DOHH2 (cell line): Measurements from ENCODE around the gene RBMS3.

Experiments used
- H3F3A ChIP-seq: fragments of 200-600 bp; sonication (generic), shearing (Covaris generic); 2 replicates; pipeline ENCODE4 v1.6.0; 2016; ENCODE audit warnings: antibody characterized with exemption, mild to moderate bottlenecking; ENCODE audit not compliant: control insufficient read depth, insufficient read depth
- H3K27ac ChIP-seq: fragments of 200-600 bp; sonication (generic); 2 replicates; pipeline ENCODE4 v1.5.1; 2014; ENCODE audit warnings: low read depth, mild to moderate bottlenecking, low read length, moderate library complexity
- H3K27me3 ChIP-seq: fragments of 200-600 bp; sonication (generic); 2 replicates; pipeline ENCODE4 v1.6.1; 2014; ENCODE audit warnings: mild to moderate bottlenecking, low read length, mixed read lengths; ENCODE audit not compliant: control insufficient read depth
- H3K36me3 ChIP-seq: fragments of 200-600 bp; sonication (generic); 2 replicates; pipeline ENCODE4 v1.6.1; 2014; ENCODE audit warnings: mild to moderate bottlenecking, low read length, moderate library complexity, mixed read lengths; ENCODE audit not compliant: control insufficient read depth
- H3K4me1 ChIP-seq: fragments of 200-600 bp; sonication (generic); 2 replicates; pipeline ENCODE4 v1.6.1; 2014; ENCODE audit warnings: mild to moderate bottlenecking, low read length, mixed read lengths; ENCODE audit not compliant: control insufficient read depth
- H3K4me2 ChIP-seq: fragments of 200-600 bp; sonication (generic); 2 replicates; pipeline ENCODE4 v1.6.0; 2014; ENCODE audit warnings: mild to moderate bottlenecking, low read length, moderate library complexity
- H3K4me3 ChIP-seq: fragments of 200-600 bp; sonication (generic); 2 replicates; pipeline ENCODE4 v1.5.1; 2014; ENCODE audit warnings: mild to moderate bottlenecking, low read length, mixed read lengths
- H3K79me2 ChIP-seq: fragments of 200-600 bp; sonication (generic); 2 replicates; pipeline ENCODE4 v1.6.1; 2014; ENCODE audit warnings: mild to moderate bottlenecking, low read length, mixed read lengths; ENCODE audit not compliant: control insufficient read depth
- H3K9me2 ChIP-seq: fragments of 200-600 bp; sonication (generic); replicated peaks from 2 replicates; pipeline ENCODE4 v1.6.1; 2014; ENCODE audit warnings: mild to moderate bottlenecking, low read length, mixed read lengths; ENCODE audit not compliant: control insufficient read depth
- H3K9me3 ChIP-seq: fragments of 200-600 bp; sonication (generic); 2 replicates; pipeline ENCODE4 v1.6.1; 2014; ENCODE audit warnings: antibody characterized with exemption, low read length, mixed read lengths; ENCODE audit not compliant: control insufficient read depth, insufficient read depth
- H4K20me1 ChIP-seq: fragments of 200-600 bp; sonication (generic); 2 replicates; pipeline ENCODE4 v1.6.0; 2014; ENCODE audit warnings: low read depth, mild to moderate bottlenecking, antibody characterized with exemption, low read length, moderate library complexity; ENCODE audit not compliant: control insufficient read depth, insufficient read depth
- EZH2phosphoT487 ChIP-seq: fragments of 200-600 bp; sonication (generic); IDR thresholded peaks from 2 replicates; pipeline ENCODE4 v1.6.1; 2017; ENCODE audit warnings: borderline replicate concordance, mild to moderate bottlenecking, antibody characterized with exemption, low read length, moderate library complexity, mixed read lengths
- TF ChIP-seq, protein P1 (sequence below): fragments of 200-600 bp; sonication (generic); IDR thresholded peaks from one replicate; pipeline ENCODE4 v1.5.1; 2014; ENCODE audit warnings: antibody characterized with exemption, mild to moderate bottlenecking, low read depth, low read length; ENCODE audit not compliant: poor library complexity, severe bottlenecking

The RBMS3 gene

DNA sequence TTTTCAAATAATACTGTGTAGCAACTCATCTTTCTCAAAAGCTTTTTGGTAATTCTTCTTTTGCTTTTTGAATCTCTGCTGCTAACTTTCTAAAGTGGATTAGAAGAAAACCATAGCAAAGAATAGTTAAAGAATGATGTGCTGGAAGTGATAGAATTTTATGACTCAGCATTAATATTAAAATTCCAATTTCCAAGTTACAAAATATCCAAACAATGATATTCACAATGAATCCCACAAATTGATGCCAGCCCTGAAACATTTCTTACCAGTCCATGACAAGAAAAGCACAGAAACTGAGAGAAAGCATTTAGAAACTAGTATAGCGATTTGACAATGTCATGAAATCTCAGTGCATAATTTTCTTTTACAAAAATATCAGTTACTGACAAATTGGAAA lies 482.2 kb downstream of the RBMS3 start:
- TF ChIP-seq, protein P1, sequence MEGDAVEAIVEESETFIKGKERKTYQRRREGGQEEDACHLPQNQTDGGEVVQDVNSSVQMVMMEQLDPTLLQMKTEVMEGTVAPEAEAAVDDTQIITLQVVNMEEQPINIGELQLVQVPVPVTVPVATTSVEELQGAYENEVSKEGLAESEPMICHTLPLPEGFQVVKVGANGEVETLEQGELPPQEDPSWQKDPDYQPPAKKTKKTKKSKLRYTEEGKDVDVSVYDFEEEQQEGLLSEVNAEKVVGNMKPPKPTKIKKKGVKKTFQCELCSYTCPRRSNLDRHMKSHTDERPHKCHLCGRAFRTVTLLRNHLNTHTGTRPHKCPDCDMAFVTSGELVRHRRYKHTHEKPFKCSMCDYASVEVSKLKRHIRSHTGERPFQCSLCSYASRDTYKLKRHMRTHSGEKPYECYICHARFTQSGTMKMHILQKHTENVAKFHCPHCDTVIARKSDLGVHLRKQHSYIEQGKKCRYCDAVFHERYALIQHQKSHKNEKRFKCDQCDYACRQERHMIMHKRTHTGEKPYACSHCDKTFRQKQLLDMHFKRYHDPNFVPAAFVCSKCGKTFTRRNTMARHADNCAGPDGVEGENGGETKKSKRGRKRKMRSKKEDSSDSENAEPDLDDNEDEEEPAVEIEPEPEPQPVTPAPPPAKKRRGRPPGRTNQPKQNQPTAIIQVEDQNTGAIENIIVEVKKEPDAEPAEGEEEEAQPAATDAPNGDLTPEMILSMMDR, result no peak
- TF ChIP-seq EZH2phosphoT487, result no peak
- H3K9me2 ChIP-seq, result no peaks in the 10 kb centered on the region
- no peaks in the 10 kb centered on the region for H3K27me3 ChIP-seq
- no peaks in the 10 kb centered on the region for H3K9me3 ChIP-seq
- no peaks in the 10 kb centered on the region for H3K36me3 ChIP-seq
- no peaks in the 10 kb centered on the region for H3K79me2 ChIP-seq
- H3K27ac ChIP-seq, result no peak overlapping the region
- H3K4me3 ChIP-seq, result no peak overlapping the region
- no peaks in the 10 kb centered on the region for H3K4me1 ChIP-seq
- no peak overlapping the region for H3K4me2 ChIP-seq
- no peaks in the 10 kb centered on the region for H4K20me1 ChIP-seq
- no peaks in the 10 kb centered on the region for H3F3A ChIP-seq

GRCh38 chr3:29764041-29764440 lies 483.2 kb downstream of the RBMS3 start:
- Histone ChIP-seq H3K9me3 (no peaks in the 10 kb centered on the region), H3K27ac (no peak overlapping the region)

DNA sequence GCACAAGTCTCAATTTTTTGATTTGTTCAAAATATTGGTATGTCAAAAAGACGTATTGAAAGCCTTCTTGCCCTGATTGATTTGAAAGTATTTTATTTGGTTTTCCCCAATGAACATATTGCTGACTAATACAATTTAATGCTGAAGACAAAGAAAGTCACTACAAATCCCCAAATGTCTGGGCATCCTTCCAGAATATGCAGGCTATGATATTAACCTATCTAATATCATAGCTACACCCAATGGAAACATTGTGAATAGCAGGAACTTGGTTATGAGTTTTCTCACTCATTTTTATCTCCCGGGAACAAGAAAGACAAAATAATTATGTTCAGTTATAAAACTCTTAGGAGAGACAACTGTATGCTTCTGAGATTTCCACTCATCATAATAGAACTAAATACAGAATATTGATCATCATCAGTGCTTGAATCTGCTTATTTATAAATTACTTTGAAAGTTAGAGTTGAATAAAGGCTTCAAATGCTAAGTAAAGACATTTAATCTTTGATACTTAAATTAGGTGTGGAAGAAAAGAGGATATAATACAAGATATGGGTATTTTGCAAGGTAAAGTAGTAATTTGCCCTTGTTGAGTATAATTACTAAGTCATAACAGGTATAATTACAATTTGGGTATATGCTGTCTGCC lies 483.9 kb downstream of the RBMS3 start:
- no peak overlapping the region for H3K4me3 ChIP-seq
- no peaks in the 10 kb centered on the region for H3K27me3 ChIP-seq
- H3K79me2 ChIP-seq, result no peaks in the 10 kb centered on the region
- no peak overlapping the region for H3K27ac ChIP-seq
- no peaks in the 10 kb centered on the region for H3K36me3 ChIP-seq
- no peaks in the 10 kb centered on the region for H4K20me1 ChIP-seq
- no peak overlapping the region for H3K4me2 ChIP-seq
- H3K9me3 ChIP-seq, result no peaks in the 10 kb centered on the region
- no peaks in the 10 kb centered on the region for H3K9me2 ChIP-seq
- H3K4me1 ChIP-seq, result no peaks in the 10 kb centered on the region
- no peaks in the 10 kb centered on the region for H3F3A ChIP-seq
- TF ChIP-seq EZH2phosphoT487, result no peak
- TF ChIP-seq, protein P1, result peak; percentile 37

More at GRCh38 chr3:29764041-29764440, 483.2 kb downstream of the RBMS3 start:
- TF ChIP-seq EZH2phosphoT487, result no peak
- TF ChIP-seq, protein P1, result no peak
- H3K79me2 ChIP-seq, result no peaks in the 10 kb centered on the region
- H3K27me3 ChIP-seq, result no peaks in the 10 kb centered on the region
- no peak overlapping the region for H3K4me3 ChIP-seq
- H3K36me3 ChIP-seq, result no peaks in the 10 kb centered on the region
- no peaks in the 10 kb centered on the region for H3K4me1 ChIP-seq
- no peaks in the 10 kb centered on the region for H3F3A ChIP-seq
- H4K20me1 ChIP-seq, result no peaks in the 10 kb centered on the region
- no peak overlapping the region for H3K4me2 ChIP-seq
- H3K9me2 ChIP-seq, result no peaks in the 10 kb centered on the region
